GM18867 (cell line): Measurements from ENCODE around the gene PTPMT1.
A peak's percentile ranks its signal among the peaks of the same experiment; 100 is the strongest.

ENCODE experiments used
- ATAC-seq: cut with Tn5 transposase; IDR thresholded peaks from one replicate; pipeline ENCODE4 v1.9.1; 2021; ENCODE audit warnings: mild to moderate bottlenecking, moderate library complexity; ENCODE audit not compliant: unreplicated experiment

Gene PTPMT1

GRCh38 chr11:47577460-47578041, 12.2 kb downstream of the PTPMT1 start:
- ATAC-seq: no peak

- ATAC-seq: peak; percentile 90
Observed at GRCh38 chr11:47578524-47579494, 13.4 kb downstream of the PTPMT1 start, which contains the start of the genes KBTBD4 and NDUFS3. TSS of gene KBTBD4 (minus strand) at chr11:47578970. CDS start at chr11:47578951, 19 bp downstream. TSS of gene NDUFS3 (plus strand) at chr11:47579074. CDS start at chr11:47579092, 18 bp downstream.

GRCh38 chr11:47583844-47584243, 18.4 kb downstream of the PTPMT1 start:
- no peak for ATAC-seq

GRCh38 chr11:47586098-47586855, 20.9 kb downstream of the PTPMT1 start, which contains the start of gene FAM180B:
TSS of gene FAM180B (plus strand) at chr11:47586678. CDS start at chr11:47586769, 91 bp downstream.
- no peak for ATAC-seq

- ATAC-seq: no peak
Observed at GRCh38 chr11:47587039-47587716, 21.8 kb downstream of the PTPMT1 start.

- ATAC-seq: no peak
Observed at GRCh38 chr11:47587723-47588326, 22.4 kb downstream of the PTPMT1 start.

GRCh38 chr11:47589118-47589517, 23.7 kb downstream of the PTPMT1 start:
- ATAC-seq: no peak

- no peak for ATAC-seq
Observed at GRCh38 chr11:47589584-47589976, 24.2 kb downstream of the PTPMT1 start.

GRCh38 chr11:47589977-47590861, 24.8 kb downstream of the PTPMT1 start:
- ATAC-seq: no peak

GRCh38 chr11:47591764-47592163, 26.4 kb downstream of the PTPMT1 start:
- no peak for ATAC-seq

- ATAC-seq: no peak
Observed at GRCh38 chr11:47592251-47592650, 26.9 kb downstream of the PTPMT1 start.

GRCh38 chr11:47592970-47593369, 27.6 kb downstream of the PTPMT1 start:
- no peak for ATAC-seq

GRCh38 chr11:47593492-47593933, 28.1 kb downstream of the PTPMT1 start:
- ATAC-seq: no peak

- ATAC-seq: no peak
Observed at GRCh38 chr11:47593934-47594855, 28.8 kb downstream of the PTPMT1 start, which contains the start of gene C1QTNF4. TSS of gene C1QTNF4 (minus strand) at chr11:47594411. CDS start at chr11:47590810, 3,601 bp downstream.

GRCh38 chr11:47595029-47595428, 29.6 kb downstream of the PTPMT1 start:
- ATAC-seq: no peak

GRCh38 chr11:47595967-47596366, 30.6 kb downstream of the PTPMT1 start:
- no peak for ATAC-seq

- ATAC-seq: no peak
Observed at GRCh38 chr11:47599902-47600301, 34.5 kb downstream of the PTPMT1 start.

- no peak for ATAC-seq
Observed at GRCh38 chr11:47603295-47603694, 37.9 kb downstream of the PTPMT1 start.
